Astrocyte (in vitro differentiated cells and primary cell): ENCODE data around the gene PIGQ.

Experiments
- EZH2 ChIP-seq: IDR thresholded peaks from 2 replicates; pipeline ENCODE4 v1.6.1; 2012; ENCODE audit warnings: mild to moderate bottlenecking, low read length, inconsistent platforms; ENCODE audit not compliant: insufficient read depth
- TF ChIP-seq, protein P1 (sequence below): IDR thresholded peaks from 2 replicates; pipeline ENCODE4 v1.5.1; 2011; ENCODE audit warnings: low read depth, mild to moderate bottlenecking, inconsistent platforms, low read length, moderate library complexity; ENCODE audit not compliant: insufficient read depth

DNA sequence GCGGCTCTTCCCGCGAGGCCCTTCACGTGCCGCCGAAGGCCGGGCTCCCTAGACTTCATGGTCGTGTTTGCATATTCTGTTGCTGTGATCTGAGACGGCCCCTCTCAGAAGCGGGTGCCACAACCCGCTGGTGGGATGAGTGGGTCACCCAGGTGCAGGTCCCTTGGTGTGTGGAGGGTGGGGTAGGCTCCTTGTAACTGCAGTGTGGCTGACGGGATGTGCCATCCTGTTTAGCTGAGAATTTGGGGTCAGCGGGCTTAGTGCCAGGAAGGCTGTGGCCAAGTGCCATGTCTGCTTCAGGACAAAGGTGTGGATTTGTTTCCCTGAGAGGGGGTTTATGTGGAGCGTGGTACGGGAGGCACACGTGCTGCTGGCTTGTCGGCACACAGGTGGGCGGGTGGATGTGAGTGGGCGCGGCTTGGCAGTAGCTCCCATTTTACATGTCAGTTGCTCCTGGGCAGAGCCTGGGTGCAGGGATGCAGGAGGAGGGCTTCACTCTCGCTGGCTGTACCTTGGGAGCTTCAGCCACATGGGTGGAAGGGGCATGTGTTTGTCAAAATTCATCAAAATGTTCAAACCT lies 51.8 kb downstream of the PIGQ start:
- TF ChIP-seq, protein P1, sequence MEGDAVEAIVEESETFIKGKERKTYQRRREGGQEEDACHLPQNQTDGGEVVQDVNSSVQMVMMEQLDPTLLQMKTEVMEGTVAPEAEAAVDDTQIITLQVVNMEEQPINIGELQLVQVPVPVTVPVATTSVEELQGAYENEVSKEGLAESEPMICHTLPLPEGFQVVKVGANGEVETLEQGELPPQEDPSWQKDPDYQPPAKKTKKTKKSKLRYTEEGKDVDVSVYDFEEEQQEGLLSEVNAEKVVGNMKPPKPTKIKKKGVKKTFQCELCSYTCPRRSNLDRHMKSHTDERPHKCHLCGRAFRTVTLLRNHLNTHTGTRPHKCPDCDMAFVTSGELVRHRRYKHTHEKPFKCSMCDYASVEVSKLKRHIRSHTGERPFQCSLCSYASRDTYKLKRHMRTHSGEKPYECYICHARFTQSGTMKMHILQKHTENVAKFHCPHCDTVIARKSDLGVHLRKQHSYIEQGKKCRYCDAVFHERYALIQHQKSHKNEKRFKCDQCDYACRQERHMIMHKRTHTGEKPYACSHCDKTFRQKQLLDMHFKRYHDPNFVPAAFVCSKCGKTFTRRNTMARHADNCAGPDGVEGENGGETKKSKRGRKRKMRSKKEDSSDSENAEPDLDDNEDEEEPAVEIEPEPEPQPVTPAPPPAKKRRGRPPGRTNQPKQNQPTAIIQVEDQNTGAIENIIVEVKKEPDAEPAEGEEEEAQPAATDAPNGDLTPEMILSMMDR = no peak
- TF ChIP-seq EZH2 = no peak
